GM19193 (cell line): Measurements from ENCODE around the gene OBSCN.

Source experiments
- POLR2A ChIP-seq: IDR thresholded peaks from 4 replicates; pipeline ENCODE4 v1.6.1; 2011; ENCODE audit not compliant: insufficient read depth, insufficient read length; ENCODE audit errors: extremely low read depth

The OBSCN gene

DNA sequence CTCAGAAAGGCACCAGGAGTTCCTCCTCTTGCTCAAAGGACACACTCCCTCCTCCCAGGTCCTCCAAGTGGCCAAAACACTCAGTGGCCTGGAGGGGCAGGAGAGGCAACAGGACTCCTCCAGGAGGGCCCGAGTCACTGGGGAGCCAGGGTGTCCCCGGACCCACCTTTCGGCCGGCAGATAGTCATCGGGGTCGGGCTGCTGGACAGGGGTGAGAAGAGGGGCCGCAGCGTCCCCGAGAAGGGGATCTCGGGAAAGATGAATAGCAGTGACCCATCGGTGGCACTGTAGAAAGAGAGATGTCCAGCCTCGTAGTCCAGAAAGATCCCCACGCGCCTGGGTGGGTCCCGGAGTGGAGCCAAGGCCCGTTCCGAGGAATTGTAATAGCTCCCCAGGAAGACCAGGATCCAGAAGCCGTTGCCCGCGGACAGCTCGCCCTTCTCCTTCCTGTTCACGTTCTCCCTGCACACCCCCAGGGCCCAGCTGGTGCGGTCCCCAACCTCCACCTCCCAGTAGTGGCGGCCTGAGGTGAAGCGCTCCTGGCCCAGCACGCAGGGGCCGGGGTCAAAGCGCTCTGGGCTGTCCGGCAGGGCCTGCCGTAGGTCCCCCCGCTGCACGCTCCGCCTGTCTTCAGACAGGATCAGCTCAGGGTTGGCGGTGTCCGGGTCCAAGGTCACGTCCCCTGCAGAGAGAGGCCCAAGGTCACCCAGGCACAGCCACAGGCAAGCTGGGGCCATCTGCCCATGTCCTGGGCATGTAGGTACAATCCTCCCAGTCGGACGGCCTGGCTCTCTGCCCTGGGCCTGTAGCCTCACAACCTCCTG lies 186.9 kb downstream of the OBSCN start:
- no peak for TF ChIP-seq POLR2A

DNA sequence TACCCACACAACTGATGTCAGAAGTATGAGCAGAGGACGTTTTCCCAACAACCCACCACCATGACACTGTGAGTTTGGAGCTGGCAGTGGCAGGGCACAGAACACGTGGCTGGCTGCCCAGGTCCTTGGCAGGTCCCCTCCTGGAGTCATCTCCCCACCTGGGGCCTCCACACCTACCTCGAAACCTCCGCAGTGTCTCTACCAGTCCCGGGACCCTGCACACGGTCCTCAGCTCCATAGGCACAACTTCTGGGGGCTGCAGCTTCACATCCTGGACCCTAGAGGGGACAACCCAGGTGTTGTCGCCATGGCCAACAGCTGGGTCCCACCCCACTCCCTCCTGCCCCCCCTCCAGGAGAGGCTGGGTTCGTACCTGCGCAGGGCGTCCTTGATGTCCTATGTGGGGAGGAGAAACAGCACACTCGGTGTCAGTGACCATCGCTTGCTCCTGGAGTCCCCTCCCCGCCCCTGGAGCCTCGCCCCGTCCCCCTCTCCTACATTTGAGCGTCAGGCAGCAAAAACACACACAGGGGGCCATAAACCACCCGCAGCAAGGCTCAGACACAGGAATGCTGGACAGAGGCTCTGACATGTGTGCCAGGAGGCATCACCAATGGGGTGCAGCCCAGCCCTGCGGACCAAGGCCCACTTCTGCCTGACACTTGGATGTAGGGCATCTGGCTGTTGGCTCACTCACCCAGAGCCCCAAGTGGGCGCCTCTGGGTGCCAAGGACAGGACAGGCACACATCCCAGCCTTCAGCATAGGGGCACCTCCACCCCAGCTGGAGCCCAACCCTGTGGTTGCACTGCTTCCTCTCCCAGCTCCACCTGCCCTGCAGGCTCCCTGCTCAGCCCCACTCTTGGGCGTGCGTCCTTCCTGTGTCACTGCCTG lies 189.2 kb downstream of the OBSCN start:
- no peak for TF ChIP-seq POLR2A

DNA sequence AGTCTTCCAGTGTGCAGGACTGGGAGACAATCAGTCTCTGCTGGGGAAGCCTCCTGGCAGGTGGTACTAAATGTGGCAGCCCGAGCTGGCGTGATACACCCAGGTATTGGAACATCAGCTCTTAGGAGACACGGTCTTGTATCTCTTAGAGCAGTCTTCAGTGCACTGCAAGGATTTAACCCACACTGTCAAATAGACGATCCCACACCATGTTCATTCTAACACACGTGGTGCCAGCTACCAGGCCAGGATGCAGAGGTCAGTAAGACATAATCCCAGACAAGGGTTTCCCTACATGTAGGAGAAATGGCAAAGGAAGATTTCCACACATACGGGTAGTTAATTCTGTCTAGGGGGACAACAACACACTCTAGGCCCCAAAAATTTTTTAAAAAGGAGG lies 190.1 kb downstream of the OBSCN start:
- no peak for TF ChIP-seq POLR2A

DNA sequence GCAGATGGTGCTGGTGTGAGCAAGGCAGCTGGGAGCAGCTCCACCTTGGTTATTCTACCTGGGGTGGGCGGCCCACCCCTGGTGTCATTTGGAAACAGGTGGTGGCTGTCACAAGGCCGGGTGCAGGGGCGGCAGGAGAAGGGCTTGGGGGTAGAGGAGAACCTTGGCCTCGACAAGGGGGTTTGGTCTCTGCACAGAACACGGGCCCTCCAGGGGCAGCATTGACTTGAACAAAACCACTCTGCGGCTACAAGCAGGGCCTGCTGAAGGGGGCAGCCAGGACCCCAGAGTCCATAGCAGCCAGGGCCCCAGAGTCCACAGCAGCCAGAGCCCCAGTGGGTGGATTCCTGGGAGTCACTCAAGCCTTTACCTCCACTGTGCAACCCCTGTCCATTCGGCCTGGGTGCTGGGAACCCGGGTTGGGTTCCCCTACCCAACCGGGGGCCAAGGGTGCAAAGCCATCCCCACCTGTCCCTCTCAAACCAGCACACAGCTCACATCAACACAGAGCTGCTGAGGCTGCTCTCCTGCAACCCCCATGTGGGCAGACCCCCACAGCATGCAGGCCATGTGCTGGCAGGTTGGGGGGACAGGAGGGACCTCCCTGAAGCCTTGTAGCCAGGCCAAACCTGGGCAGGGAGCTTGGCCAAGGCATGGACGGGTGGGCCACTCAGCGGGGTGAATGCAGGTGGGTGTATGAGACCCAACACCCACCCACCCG lies 191.1 kb downstream of the OBSCN start:
- TF ChIP-seq POLR2A = no peak

DNA sequence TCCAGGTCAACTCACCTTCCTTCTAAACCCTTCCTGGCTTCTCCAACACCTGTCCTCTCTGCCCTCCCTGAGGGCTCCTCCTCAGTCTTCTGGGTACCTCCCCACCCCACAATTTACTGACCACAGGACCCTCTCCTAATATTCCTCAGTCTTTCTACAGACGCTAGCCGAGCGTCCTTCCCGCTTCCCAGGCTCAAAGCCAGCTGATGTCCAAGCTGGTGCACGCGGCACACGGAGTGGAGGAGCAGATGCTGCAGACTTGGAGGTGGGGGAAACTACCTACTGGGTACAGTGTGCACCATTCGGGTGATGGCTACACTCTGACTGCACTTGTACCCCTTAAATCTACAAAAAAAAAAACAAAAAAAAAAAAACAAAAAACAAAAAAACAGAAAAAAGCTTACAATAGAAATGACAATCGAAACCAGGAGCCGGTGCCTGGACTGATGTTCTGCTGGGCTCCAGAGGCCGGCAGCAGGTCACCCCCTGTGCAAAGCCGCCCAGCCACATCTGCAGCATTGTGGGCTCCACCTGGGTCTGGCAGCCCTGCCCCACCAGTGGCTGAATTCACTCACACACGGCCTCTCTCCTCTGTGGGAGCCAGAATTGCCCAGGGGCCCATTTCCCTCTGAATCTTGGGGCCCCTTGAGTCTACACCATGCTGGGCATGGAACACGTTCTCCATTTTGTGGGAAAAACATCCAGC lies 191.8 kb downstream of the OBSCN start:
- no peak for TF ChIP-seq POLR2A

DNA sequence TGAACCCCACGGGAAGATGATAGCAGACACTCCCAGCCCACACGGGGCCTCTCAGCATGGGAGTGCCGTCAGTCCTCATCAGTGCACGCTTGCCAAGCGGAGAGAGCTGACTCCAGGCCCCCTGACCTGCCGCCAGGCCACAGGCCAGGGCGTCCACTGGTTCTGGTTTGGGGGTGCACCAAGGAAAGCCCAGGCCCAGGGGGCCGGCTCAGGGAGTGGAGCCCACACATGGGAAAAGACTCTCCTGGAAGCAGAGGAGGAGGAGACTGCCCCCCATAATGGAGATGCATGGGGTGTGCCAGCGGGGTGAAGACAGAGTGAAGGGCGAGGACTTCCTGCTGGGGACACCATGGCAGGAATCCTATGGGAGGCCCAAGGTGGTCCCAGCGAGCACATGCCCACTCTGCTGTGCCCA lies 192.4 kb downstream of the OBSCN start:
- TF ChIP-seq POLR2A = no peak

DNA sequence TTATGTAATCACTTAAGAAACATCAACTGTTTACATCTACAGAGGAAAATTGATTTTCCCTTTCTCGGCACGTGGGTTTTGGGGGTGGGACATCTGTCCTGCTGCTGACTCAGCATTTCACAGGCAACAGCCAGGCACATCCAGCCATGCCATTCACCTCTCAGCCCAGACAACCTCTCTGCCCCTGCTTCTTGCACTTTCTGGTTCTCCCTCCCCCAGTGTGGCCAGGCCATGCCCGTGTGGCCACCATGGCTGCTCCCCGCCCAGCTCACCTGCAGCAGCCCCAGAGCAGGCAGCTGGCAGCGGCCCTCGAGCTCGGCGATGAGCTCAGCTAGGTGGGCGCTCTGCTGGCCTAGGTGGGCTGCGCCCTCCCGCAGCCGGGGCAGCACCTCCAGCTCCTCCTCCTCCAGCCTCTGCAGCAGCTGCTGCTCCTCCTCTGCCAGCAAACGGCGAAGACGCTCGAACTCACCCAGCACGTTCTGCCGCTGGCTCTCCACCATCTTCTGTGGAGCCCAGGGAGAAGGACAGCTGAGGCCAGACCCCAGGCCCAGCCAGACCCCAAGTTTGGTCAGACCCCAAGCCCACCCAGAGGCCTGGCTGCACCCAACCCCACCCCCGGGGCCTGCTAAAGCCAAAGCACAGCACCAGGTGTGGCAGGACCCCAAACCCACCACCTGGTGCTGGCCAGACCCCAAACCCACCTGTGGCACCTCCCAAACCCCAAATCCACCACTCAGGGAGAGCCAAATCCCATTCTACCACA lies 193.0 kb downstream of the OBSCN start:
- TF ChIP-seq POLR2A = no peak

DNA sequence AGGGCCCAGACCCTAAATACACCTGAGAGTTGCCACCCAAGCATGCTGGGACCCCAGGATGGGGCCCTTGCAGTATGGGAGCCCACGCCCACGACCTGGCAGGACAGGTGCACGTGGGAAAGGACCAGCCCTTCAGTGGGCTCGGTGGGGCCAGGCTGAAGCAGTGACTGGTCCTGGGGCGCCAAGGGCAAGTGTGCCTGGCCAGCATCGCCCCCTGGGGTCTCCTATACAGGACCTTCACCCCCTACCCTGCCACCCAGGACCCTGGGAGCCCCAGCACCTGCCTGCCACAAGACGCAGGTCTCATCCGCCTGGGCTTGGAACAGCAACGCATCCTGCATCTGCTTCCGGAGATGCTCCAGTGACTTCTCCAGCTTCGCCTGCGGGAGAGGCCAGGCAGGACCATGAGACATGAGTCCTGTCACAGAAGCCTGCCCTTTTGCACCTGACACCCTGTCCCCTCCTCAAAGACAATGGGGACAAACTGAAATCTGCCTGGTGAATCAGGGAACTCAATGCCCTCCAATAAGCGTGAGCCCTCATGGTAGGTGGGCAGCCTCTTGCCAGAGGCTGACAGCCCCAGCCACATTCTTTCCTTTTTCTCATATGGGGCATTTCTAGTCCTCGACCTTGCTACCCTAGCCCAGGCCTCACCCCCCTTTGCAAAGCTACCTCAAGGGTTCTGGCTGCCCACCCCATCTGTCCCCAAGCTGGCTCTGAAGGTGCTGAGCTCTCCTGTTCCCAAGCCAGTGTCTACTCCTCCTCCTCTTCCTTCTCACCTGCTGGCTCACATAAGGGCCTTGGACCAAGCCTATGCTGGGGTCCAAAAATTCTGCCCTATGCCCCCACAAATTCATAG lies 194.2 kb downstream of the OBSCN start:
- no peak for TF ChIP-seq POLR2A

DNA sequence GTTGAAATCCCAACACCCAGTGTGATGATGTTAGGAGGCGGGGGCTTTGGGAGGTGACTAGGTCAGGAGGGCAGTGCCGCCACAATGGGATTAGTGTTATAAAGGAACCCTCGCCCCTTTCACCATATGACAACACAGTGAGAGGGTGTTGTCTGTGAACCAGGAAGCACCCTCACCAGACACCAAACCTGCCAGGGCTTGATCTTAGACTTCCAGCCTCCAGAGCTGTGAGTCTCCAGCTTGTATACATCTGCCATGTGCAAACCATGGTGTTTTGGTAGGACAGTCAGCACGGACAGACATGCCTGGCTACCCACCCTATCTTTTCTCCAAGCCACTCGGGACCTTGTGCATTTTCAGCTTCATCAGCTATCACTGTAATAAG lies 194.8 kb downstream of the OBSCN start:
- TF ChIP-seq POLR2A = no peak

DNA sequence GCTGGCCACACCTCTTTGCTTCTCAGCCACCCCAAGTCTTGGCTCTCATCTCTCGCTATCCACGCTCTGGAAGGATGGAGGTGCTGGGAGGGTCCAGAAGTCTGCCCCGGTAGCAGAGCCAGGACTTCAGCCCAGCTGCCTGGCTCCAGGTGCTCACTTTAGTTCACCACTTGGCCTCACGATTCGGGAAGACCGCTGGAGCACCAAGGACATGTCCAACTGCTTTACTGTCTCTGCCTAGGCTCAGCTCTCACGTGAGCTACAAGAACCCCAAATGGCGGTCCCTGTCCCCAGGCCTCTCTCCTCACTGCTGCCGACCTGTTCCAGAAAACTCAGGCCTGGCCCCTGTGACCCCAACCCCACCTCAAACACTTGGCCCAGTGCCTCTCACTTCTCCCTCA lies 195.4 kb downstream of the OBSCN start:
- no peak for TF ChIP-seq POLR2A

DNA sequence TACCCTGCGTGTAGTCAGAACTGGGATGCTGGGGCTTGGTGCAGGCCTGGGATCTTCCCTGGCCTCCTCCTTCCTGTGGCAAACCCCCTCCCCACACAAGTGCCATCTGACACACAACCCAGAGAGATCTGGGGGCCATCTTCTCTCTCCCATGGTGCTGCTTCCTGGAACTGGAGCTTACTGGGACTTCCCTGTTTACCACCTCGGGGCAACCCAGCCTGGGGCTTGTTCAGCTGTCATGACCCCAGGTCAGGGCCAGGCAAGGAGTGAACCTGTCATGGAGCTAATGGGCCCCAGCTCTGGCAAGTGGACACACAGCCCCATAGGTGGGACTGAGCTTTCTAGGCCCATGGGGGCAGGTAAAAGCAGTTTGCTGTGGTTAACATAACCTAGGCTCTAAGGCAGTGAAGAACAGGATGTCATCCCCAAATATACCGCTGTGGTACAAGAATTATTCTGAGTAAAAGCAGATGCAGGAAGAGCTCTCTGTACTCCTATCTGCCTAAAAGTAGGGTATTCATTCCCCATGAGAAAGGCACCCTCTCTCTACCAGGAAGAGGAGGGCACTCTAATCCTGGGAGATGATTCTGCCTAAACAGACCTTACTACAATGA lies 196.4 kb downstream of the OBSCN start:
- no peak for TF ChIP-seq POLR2A

DNA sequence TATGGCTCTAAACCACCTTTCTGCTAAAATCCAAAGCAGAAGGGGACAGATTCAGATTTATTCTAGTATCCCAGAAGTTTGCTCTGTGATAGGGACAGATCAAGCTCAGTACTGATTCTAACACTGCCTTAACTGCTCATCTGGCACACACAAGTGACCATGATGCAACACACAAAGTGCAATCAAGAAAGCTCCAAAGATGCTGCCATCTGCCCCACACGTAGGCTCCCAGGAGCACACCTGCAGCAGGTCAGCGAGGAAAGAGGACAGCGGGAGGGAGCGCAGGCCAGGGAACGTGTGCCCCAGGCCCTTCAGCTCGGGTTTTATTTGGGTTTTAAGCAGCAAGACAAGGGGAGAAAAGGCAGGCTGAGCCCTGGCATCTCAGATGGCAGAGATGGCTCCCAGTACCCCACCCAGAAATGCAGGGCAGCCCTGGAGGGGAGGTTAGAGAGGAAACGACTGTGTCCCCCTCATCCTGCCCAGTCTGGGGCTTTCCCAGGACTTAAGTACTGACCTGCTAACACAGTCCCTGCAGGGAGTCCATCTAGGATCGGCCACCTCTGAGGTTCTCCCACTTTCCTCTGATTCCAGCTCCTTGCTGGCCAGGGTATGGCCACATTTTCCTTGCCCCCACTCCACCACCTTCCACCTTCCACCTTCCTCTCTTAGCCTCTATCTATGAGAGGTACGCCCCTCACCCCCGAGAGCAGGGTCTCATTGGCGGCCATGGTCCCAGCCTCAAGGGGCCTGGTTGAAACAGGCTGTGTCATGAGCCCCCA lies 197.5 kb downstream of the OBSCN start:
- TF ChIP-seq POLR2A = no peak
